H1 (cell line): ENCODE measurements around the gene CPXM1.

Source experiments
- CHD2 ChIP-seq: IDR thresholded peaks from 2 replicates; pipeline ENCODE4 v1.6.1; 2012; ENCODE audit warnings: low read length, improper control_type of control experiment
- CTCF ChIP-seq, 3 experiments: IDR thresholded peaks; 1 replicate in 2 of 3; 2 replicates in 1 of 3; pipeline versions ENCODE4 v1.5.1 to v1.6.1; 2011; ENCODE audit warnings: low read length in 3 of 3, mild to moderate bottlenecking in 3 of 3, inconsistent platforms in 2 of 3, low read depth in 1 of 3, moderate library complexity in 1 of 3; ENCODE audit not compliant: insufficient read depth in 1 of 3; ENCODE audit errors: control extremely low read depth in 1 of 3
- E2F6 ChIP-seq: IDR thresholded peaks from 2 replicates; pipeline ENCODE4 v1.6.1; 2012; ENCODE audit warnings: inconsistent platforms
- EP300 ChIP-seq, 2 experiments: IDR thresholded peaks; 1 replicate in 1 of 2; 2 replicates in 1 of 2; pipeline ENCODE4 v1.6.1; 2011 to 2012; ENCODE audit warnings: low read depth in 2 of 2, low read length in 2 of 2, mild to moderate bottlenecking in 2 of 2, borderline replicate concordance in 1 of 2, inconsistent platforms in 1 of 2, moderate library complexity in 1 of 2
- MAX ChIP-seq: IDR thresholded peaks from 2 replicates; pipeline ENCODE4 v1.6.1; 2012; ENCODE audit warnings: inconsistent platforms
- POLR2A ChIP-seq, 2 experiments: IDR thresholded peaks; 1 replicate in 1 of 2; 2 replicates in 1 of 2; pipeline ENCODE4 v1.6.1; 2011; ENCODE audit warnings: low read depth in 2 of 2, low read length in 2 of 2, mild to moderate bottlenecking in 2 of 2; ENCODE audit errors: control extremely low read depth in 1 of 2
- RAD21 ChIP-seq, 2 experiments: IDR thresholded peaks in 1 of 2; conservative IDR thresholded peaks in 1 of 2; 2 replicates each; pipeline ENCODE4 v1.6.1; 2011; ENCODE audit warnings: low read depth in 2 of 2, low read length in 2 of 2, improper control_type of control experiment in 1 of 2, inconsistent platforms in 1 of 2, mild to moderate bottlenecking in 1 of 2, moderate library complexity in 1 of 2
- SIRT6 ChIP-seq: IDR thresholded peaks from one replicate; pipeline ENCODE4 v1.7.1; 2012; ENCODE audit warnings: low read length, inconsistent platforms
- TBP ChIP-seq: IDR thresholded peaks from 2 replicates; pipeline ENCODE4 v1.6.1; 2011; ENCODE audit warnings: low read depth, low read length, improper control_type of control experiment

DNA sequence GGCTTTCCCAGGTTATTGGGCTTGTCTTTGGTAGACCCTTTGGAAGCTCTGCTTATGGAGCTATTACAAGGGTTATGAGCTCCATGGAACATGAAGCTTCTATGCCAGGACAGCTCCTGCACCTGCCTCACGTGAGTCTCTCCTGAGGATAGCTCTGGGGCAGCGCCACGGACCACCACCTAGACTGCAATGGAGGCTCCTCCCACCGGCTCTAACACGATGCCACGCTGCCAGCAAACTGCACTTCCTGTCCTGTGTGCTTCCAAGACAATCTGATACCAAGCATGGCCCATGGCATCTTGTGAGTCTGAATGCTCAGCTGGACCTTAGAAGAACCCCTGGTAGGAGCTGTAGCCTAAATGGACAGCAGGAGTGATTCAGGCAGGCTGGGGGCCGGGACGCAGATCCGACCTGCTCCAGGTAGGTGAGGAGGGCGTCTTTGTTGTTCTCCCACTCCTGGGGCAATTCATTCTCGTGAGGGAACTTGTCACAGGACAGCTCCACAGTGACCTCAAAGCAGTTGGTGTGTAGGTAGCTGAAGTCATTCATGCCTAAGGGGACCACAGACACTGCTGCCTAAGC is 5.5 kb downstream of the CPXM1 start:
- no peak for TF ChIP-seq RAD21 (IDR thresholded peaks at IDR 0.05 in 1 of 2, conservative IDR thresholded peaks at IDR 0.05 in 1 of 2; ENCODE audit: low read depth in 2 of 2, low read length in 2 of 2)
- no peak for TF ChIP-seq POLR2A (IDR thresholded peaks at IDR 0.05; ENCODE audit: control extremely low read depth in 1 of 2, low read depth in 2 of 2, low read length in 2 of 2)
- TF ChIP-seq SIRT6, result no peak
- TF ChIP-seq E2F6, result no peak
- no peak for TF ChIP-seq EP300 (IDR thresholded peaks at IDR 0.05; ENCODE audit: borderline replicate concordance in 1 of 2, low read depth in 2 of 2, low read length in 2 of 2)
- TF ChIP-seq TBP, result no peak
- no peak for TF ChIP-seq CTCF (IDR thresholded peaks at IDR 0.05; ENCODE audit: control extremely low read depth in 1 of 3, insufficient read depth in 1 of 3, low read depth in 1 of 3, low read length in 3 of 3)
- no peak for TF ChIP-seq CHD2
- TF ChIP-seq MAX, result no peak
